ENCODE results near the gene SESTD1.
"Not testable (repeated sequence)": the region's sequence is repeated elsewhere in the genome, so short reads cannot be mapped to it uniquely, and the experiment has no call there.

The SESTD1 gene

DNA sequence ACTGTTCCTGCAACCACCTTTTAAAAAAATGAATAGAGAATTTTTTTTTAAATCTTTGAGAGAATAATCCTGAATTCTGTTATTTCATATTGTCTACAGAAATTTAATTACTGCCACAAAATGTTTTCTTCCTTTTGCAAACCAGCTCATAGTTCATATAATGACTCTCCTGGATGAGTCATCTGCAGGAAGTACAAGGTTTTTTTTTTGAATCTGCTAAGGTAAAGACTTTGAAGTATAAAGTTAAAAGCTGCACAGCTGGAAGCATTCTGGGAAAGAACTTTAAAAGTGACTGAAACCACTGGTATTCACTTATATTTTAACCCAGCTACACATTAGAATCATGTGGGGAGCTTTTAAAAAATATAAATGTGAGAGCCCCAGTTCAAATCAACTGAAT, 25.4 kb downstream of the SESTD1 start:
- no peak for DNase-seq (ENCODE audit: low read depth)

DNA sequence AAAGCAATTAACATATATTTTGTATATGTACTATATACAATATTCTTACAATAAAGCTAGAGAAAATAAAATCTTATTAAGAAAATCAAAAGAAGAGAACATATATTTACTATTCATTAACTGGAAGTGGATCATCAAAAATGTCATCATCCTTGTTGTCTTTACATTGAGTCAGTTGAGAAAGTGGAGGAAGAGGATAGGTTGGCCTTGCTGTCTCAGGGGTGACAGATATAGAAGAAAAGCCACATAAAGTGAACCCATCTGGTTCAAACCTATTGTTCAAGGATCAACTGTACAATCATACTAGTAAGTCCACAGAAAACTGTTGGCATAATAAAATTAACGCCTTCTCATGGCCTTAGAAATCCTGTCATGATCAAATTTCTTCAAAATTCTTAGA, 26.6 kb downstream of the SESTD1 start:
- DNase-seq (ENCODE audit: low read depth), result no peak

DNA sequence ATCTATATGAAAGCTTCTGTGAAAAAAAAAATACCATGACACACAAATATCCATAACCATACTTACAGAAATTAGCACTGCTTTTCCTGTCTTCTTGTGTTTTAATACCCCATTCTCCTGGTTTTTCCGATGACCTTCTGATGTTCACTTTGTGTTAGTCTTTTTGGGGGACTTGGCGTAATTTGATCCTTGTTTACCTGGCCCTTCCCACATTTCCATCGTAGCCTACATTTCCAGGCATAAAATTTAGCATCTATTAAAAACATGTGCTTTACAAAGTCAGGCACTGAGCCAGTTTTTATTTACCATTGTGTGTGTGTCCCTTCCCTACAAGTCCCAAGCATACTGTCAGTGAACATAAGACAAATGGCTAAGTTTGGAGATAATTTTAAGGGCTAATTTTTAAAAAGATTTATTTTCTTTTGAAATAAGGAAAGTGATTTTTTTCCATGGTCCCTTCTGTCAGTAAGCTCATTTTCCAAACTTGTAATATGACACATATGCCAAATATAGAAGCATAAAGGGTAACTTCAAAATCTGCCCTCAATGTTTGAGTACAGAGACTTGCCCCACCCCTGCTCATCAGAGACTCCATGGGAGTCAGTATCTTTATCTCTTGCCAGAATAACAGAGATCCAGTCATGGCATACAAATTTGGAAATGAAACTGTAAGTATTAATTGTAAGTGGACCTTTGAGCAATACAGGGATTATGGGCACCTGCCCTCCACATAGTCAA, 27.3 kb downstream of the SESTD1 start:
- no peak for DNase-seq (ENCODE audit: low read depth)

DNA sequence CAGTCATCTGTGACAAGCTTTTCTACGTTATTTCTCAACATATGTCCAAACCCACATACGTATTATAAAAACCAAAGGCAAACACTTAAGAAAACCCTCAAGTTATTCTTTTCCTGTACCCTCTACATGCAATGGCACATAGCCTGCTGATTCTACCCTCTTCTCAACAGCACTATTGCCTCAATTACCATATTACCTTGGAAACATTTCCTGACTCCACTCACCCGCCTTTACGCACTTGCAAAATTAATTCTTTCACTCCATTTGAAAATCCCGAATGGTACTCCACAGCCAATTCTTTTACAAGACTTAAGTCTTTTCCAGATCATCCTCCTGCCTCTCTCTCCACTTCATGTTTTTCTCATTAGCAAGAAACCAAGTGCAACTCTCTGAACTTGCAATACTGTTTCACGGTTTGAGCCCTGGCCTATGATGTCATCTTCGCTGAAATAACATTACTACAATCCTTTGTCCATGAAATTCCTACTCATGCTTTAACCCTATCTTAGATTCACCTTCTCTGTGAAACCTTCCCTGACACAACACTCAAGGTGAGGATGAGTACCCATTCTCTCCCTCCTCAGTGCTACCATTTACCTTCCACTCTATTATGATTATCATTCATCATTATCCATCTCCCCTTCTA, 29.0 kb downstream of the SESTD1 start:
- no peak for DNase-seq (ENCODE audit: low read depth)

DNA sequence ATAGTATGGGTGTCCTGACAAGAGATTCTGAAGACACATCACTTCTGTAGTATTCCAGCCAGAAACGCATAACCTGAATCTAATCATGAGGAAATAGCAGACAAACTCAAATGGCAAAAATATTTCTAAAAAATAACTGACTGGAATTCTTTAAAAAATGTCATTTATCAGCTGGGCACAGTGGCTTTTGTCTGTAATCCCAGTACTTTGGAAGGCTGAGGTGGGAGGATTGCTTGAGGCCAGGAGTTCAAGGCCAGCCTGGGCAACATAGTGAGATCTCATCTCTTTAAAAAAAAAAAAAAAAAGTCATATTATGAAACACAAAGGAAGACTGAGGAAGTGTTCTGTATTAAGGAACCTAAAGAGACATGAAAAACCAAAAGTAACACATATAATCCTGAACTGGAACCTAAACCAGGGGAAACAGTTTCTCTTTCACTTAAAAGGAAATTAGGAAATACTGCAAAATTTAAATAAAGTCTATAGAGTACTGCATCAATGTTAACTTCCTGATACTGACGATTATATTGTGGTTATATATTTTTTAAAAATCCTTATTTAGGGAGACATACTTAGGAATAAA, 29.9 kb downstream of the SESTD1 start:
- no peak for DNase-seq (ENCODE audit: low read depth)

DNA sequence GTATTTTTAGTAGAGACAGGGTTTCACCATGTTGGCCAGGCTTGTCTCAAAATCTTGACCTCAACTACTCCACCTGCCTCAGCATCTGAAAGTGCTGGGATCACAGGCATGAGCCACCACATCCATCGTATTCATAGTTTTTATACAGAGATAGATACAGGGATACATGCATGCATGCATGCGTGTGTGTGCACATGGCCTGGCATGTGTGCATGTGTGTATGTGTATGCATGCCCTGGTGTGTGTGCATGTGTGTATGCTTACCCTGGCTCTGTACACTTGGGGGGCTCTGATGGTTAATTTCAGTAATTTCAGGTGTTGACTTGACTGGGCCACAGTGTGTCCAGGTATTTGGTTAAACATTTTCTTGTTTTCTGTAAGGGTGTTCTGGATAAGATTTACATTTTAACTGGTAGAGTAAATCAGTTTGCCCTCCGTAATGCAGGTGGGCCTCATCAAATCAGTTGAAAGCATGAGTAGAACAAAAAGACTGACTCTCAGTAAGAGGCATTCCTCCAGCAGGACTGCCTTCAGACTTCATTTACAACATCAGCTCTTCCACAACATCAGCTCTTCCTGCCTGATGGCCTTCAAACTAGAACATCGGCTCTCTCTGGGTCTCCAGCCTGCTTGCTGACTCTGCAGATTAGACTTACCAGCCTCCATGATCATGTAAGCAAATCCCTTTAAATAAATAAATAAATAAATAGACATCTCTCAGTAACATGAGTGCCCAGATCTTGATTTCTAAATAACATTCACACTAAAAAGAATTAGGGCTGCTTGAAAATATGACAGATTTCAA, 30.8 kb downstream of the SESTD1 start:
- DNase-seq (ENCODE audit: low read depth), result no peak

DNA sequence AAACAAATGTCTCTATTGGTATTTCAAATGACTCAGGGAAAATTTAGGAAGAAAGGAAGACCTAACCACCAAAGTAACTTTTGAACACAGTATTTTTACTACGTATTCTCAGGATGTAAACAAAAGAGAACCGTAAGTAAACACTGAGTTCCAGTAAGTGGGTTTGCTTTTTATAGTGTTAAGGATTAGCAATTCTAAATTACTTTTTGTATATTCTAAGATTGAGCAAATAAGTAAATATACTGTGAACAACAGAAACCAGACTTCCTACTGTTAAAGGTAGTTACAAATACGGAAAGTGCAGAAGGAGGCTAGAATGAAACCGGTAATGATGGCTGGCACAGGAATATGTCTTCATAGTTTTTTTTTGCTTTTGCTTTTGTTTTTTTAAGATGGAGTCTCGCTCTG, 31.5 kb downstream of the SESTD1 start:
- DNase-seq (ENCODE audit: low read depth), result no peak

DNA sequence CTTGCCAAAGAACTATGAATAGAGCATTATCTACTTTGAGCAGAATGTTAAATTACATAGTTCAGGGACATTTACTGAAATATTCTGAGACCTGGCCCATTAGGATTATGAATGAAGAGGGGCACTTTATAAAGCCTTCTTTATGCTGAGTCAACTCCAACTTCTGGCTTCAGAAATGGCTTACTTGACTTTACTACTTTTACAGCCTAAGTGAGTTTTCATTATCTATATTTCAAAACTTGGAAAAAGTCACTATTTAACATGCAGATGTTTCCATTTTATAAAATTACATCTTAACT, 37.7 kb downstream of the SESTD1 start:
- DNase-seq (ENCODE audit: low read depth), result no peak

DNA sequence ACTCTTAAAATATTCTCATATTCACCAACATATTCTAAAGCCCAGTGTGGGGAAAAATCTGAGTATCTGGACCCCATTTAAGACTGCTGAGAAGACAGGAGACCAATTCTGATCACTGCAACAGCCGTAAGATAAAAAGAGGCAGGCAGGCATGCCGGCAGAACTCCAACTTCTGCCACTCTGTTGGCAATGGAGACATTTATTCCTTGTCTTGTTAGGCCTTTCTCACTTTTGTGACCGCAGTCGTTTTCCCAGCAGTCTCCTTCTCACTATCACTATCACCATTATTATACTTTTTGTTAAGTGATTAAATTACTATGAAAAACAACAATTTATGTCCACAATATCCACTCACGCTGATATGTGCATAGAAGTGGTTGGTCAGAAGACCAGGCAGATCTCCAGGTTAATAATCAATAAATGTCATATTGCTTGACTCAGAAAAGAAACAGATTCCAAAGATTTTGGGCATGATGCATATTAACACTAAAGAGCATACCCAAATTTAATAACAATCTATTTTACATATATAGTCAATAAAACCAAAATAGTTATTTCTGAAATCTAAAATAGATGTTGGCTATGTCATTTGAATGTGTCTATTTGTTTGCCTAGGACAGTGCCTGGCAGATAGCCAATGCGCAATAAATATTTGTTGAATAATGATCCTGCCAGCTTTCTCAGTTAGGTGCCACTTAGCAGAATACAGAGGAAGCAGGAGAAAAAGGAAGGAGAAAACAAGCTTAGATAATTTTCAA, 38.2 kb downstream of the SESTD1 start:
- DNase-seq (ENCODE audit: low read depth), result no peak

DNA sequence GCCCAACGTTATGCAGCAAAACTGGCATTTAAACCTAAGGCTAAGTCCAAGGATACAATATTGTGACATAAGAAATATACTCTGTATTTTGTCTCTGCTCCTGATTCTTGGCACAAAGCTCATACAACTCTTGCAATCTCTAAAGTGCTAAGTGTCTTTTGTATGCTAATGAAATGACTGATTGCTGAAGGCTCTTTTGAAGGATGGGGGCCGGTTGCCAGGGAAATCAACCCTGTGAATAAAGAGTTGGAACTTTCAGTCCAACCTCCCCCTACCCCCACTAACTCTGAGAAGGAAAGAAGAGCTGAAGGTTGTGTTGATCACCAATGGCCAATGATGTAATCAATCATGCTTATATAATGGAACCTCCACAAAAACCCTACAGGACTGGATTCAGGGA, 40.3 kb downstream of the SESTD1 start:
- no peak for DNase-seq (ENCODE audit: low read depth)

DNA sequence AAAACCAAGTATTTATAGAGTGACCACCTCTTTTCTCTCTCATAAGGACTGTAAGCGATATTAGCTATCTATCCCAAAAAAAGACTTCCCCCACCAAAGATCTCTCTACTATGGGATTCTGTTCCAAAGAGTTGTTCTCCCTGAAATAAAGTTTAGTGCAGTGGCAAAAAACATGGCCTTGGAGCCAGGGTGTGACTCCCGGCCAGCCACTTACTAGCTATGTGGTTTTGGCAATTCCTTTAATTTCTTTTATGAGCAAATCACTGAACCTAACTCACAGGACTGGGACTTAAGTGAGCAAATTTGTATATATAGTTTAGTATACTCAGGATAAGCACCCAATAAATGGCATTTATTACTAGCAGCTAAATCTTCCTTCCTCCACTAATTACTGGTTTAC, 42.6 kb downstream of the SESTD1 start:
- no peak for DNase-seq (ENCODE audit: low read depth)

DNA sequence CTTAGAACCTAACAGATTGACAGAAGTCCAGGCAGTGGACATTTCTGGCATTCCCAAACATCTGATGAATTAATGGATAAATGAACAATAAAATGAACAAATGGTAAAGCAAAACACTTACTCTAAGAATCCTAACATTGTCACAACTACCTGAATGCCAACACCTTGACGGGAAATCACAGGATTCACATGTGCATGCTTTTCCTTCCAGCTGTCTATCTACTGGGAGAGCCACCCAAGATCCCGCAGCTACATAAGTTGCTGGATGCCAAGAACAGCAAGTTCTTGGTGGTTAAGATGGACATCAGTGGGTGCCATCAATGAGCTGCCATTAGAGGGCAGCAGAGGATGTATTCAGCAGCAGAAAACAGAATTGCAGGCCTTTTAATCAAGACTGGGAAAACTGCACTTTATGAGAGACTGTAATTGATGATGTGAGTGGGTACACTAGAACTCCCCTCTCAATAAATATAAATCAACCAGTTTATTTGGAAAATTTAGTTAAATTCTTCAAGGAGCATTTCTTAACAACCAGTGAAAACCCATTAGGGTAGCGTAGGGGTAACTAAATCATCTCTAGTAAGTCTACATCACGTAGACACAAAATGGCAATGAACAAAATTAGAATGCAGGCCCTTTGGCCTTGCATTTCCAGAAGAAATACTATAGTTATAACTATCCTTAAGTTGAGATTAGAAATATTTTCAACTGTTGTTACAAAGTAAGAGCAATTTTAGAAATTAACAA, 45.6 kb downstream of the SESTD1 start:
- peak; percentile 2 for DNase-seq (ENCODE audit: low read depth)

DNA sequence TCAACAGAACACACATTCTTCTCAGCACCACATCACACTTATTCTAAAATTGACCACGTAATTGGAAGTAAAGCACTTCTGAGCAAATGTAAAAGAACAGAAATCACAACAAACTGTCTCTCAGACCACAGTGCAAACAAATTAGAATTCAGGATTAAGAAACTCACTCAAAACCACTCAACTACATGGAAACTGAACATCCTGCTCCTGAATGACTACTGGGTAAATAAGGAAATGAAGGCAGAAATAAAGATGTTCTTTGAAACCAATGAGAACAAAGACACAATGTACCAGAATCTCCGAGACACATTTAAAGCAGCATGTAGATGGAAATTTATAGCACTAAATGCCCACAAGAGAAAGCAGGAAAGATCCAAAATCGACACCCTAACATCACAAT, 50.0 kb downstream of the SESTD1 start:
- DNase-seq (ENCODE audit: low read depth), result not testable (repeated sequence)

DNA sequence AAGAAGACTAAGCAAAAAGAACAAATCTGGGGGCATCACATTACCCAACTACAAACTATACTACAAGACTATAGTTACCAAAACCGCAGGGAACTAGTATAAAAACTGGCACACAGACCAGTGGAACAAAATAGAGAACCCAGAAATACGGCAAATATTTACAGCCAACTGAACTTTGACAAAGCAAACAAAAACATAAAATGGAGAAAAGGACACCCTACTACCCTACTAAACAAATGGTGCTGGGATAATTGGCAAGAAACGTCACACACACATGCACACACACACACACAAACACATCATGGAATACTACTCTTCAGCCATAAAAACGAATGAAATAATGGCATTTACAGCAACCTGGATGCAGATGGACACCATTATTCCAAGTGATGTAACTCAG, 53.3 kb downstream of the SESTD1 start:
- no peak for DNase-seq (ENCODE audit: low read depth)

DNA sequence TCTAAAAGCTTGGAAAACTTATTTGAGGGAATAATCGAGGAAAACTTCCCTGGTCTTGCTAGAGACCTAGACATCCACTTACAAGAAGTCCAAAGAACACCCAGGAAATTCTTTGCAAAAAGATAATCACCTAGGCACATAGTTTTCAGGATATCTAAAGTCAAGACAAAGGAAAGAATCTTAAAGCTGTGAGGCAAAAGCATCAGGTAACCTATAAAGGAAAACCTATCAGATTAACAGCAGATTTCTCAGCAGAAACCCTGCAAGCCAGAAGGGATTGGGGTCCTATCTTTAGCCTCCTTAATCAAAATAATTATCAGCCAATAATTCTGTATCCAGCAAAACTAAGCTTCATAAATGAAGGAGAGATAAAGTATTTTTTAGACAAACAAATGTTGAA, 56.4 kb downstream of the SESTD1 start:
- DNase-seq (ENCODE audit: low read depth), result not testable (repeated sequence)

DNA sequence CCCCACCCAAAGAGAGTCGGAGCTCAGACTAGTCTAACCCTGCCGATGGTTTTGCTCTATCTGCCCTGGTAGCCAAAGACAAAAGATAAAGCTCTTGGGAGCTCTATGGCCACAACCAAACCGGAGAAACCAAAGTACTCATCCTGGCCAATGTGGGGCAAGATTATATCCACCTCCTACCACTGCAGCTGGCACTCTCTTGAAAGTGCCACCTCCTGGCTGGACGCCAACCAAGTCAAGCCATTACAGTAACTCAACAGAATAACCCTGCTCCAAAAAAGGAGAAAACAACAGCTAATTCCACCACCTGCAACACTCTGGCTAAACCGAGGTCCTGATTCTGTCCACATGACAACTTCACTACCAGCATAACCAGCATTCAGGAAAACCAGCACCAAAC, 57.6 kb downstream of the SESTD1 start:
- DNase-seq (ENCODE audit: low read depth), result no peak

DNA sequence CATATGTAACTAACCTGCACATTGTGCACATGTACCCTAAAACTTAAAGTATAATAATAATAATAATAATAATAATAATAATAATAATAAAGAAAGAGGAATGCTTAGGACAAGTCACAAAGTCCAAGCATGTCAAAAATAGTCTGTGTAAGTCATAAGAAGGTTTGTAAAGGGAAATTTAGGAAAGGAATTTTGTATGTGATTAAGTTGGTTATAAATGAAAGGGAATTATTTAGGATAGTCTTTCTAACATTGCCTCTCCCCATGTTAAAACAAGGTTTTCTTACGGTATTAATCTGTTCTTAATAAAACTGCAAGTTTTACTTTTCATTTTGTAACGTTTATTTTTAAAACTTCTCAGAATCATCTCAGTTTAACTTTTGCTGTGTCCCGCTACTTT, 62.8 kb downstream of the SESTD1 start:
- DNase-seq (ENCODE audit: low read depth), result no peak

DNA sequence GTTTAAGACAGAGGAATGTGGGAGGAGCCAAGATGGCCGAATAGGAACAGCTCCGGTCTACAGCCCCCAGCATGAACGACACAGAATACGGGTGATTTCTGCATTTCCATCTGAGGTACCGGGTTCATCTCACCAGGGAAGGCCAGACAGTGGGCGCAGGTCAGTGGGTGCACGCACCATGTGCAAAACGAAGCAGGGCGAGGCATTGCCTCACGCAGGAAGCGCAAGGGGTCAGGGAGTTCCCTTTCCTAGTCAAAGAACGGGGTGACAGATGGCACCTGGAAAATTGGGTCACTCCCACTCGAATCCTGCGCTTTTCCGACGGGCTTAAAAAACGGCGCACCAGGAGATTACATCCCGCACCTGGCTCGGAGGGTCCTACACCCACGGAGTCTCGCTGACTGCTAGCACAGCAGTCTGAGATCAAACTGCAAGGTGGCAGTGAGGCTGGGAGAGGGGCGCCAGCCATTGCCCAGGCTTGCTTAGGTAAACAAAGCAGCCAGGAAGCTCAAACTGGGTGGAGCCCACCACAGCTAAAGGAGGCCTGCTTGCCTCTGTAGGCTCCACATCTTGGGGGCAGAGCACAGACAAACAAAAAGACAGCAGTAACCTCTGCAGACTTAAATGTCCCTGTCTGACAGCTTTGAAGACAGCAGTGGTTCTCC, 68.6 kb downstream of the SESTD1 start:
- not testable (repeated sequence) for DNase-seq (ENCODE audit: low read depth)

DNA sequence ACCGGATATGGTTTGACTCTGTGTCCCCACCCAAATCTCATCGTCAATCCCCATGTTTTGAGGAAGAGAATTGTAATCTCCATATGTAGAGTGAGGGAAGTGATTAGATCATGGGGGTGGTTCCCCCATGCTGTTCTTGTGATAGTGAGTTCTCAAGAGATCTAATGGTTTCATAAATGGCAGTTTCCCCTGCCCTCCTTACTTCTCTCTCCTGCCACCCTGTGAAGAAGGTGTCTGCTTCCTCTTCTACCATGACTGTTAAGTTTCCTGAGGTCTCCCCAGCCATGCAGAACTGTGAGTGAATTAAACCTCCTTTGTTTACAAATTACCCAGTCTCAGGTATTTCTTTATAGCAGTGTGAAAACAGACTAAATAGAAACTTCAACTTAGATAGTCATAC, 69.5 kb downstream of the SESTD1 start:
- no peak for DNase-seq (ENCODE audit: low read depth)

DNA sequence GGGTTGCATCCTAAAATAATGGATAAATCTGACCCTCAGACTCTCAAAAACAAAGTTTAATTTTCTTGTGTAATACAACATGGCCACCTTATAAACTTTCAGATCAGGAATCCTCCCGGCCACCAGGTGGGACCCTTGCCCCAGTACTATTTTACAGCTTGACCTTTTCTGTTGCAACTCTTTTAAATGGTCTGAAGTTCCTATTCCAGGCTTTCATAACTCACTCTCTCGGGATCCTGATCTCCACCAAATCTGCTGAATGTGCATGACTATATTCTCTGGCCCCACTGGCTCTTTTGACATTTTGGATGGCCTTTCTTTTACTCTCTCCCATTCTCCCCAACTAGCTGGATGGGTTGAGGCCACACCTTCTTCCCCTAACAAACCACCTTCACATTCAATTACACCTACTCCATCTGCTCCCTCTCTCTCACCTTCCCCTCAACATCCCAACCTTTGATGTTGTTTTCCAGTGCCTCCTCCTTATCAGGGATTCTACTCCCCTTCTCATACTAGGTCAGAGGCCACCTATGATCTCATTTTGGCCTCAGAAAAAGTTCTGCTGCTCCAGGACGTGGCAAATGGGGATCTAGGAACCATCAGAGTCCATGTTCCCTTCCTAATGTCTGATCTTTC, 70.8 kb downstream of the SESTD1 start:
- no peak for DNase-seq (ENCODE audit: low read depth)

Measured in activated T-helper 1 cell treated with Interleukin-2 at 50 U/mL for 16 hours (primary cell).